A549 (cell line): ENCODE measurements around the gene BLTP2.

Experiments used
- CBX8 ChIP-seq: fragments of 200-600 bp; sonication (generic); IDR thresholded peaks from 2 replicates; pipeline ENCODE4 v1.6.1; 2016
- FOXS1 ChIP-seq: fragments of 250-450 bp; sonication (Bioruptor Pico); IDR thresholded peaks from 2 replicates; pipeline ENCODE4 v1.5.0; 2020; ENCODE audit warnings: mild to moderate bottlenecking, moderate library complexity
- JUN ChIP-seq, 2 experiments: fragments of >200 bp; sonication (Bioruptor Twin); formaldehyde crosslinking; IDR thresholded peaks; 2 replicates in 1 of 2; 3 replicates in 1 of 2; pipeline ENCODE4 v1.6.1; 2016 to 2017
- MAFK ChIP-seq: fragments of 450-650 bp; IDR thresholded peaks from 2 replicates; pipeline ENCODE4 v1.6.1; 2014; ENCODE audit not compliant: partially characterized antibody
- POLR2A ChIP-seq: IDR thresholded peaks from 2 replicates; pipeline ENCODE4 v1.6.1; 2012; ENCODE audit warnings: mild to moderate bottlenecking, low read length
- RAD21 ChIP-seq, 2 experiments: fragments of >200 bp in 1 of 2; sonication (Bioruptor Twin) in 1 of 2; formaldehyde crosslinking in 1 of 2; IDR thresholded peaks in 1 of 2; conservative IDR thresholded peaks in 1 of 2; 2 replicates in 1 of 2; 3 replicates in 1 of 2; pipeline ENCODE4 v1.6.1; 2012 to 2018; ENCODE audit warnings: inconsistent platforms in 1 of 2
- SMC3 ChIP-seq: fragments of >200 bp; sonication (Bioruptor Twin); formaldehyde crosslinking; IDR thresholded peaks from 3 replicates; pipeline ENCODE4 v1.6.1; 2018; ENCODE audit warnings: inconsistent platforms
- TF ChIP-seq, protein P1 (sequence below): fragments of >200 bp; sonication (Bioruptor Twin); formaldehyde crosslinking; IDR thresholded peaks from 3 replicates; pipeline ENCODE4 v1.5.1; 2016
- TF ChIP-seq, protein P2 (sequence below): fragments of 250-450 bp; sonication (Bioruptor Pico); IDR thresholded peaks from 2 replicates; pipeline ENCODE4 v1.5.0; 2021; ENCODE audit warnings: mild to moderate bottlenecking, moderate library complexity, borderline replicate concordance

DNA sequence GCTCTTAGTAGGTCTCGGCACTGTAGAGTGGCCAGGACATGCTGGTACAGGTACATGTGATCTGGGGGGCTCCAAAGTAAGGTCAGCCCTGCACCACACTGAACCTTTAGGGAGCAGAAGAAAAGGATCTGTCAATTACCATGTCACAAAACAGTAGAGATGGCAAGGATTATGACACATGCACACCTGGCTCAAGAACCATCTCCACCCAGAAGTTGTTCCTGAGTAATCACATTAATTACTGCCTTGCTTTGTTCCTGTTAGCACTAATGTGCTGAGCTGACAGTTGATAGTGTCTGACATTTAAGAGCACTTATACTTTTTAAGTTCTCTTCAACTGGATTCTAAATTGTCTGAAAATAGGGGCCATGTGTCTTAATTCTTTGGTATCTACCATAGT is 9.5 kb downstream of the BLTP2 start:
- no peak for TF ChIP-seq CBX8
- no peak for TF ChIP-seq RAD21 (conservative IDR thresholded peaks at IDR 0.05 in 1 of 2, IDR thresholded peaks at IDR 0.05 in 1 of 2)
- no peak for TF ChIP-seq MAFK
- no peak for TF ChIP-seq JUN (IDR thresholded peaks at IDR 0.05)
- TF ChIP-seq, protein P1, sequence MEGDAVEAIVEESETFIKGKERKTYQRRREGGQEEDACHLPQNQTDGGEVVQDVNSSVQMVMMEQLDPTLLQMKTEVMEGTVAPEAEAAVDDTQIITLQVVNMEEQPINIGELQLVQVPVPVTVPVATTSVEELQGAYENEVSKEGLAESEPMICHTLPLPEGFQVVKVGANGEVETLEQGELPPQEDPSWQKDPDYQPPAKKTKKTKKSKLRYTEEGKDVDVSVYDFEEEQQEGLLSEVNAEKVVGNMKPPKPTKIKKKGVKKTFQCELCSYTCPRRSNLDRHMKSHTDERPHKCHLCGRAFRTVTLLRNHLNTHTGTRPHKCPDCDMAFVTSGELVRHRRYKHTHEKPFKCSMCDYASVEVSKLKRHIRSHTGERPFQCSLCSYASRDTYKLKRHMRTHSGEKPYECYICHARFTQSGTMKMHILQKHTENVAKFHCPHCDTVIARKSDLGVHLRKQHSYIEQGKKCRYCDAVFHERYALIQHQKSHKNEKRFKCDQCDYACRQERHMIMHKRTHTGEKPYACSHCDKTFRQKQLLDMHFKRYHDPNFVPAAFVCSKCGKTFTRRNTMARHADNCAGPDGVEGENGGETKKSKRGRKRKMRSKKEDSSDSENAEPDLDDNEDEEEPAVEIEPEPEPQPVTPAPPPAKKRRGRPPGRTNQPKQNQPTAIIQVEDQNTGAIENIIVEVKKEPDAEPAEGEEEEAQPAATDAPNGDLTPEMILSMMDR = no peak
- no peak for TF ChIP-seq SMC3
- no peak for TF ChIP-seq POLR2A
- TF ChIP-seq, protein P2, sequence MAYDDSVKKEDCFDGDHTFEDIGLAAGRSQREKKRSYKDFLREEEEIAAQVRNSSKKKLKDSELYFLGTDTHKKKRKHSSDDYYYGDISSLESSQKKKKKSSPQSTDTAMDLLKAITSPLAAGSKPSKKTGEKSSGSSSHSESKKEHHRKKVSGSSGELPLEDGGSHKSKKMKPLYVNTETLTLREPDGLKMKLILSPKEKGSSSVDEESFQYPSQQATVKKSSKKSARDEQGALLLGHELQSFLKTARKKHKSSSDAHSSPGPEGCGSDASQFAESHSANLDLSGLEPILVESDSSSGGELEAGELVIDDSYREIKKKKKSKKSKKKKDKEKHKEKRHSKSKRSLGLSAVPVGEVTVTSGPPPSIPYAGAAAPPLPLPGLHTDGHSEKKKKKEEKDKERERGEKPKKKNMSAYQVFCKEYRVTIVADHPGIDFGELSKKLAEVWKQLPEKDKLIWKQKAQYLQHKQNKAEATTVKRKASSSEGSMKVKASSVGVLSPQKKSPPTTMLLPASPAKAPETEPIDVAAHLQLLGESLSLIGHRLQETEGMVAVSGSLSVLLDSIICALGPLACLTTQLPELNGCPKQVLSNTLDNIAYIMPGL (CRISPR knock-in tag) = no peak
- TF ChIP-seq FOXS1 (CRISPR knock-in tag) = no peak
